ENCODE data around the gene TUFT1. TPM values are rescaled to one million over a fixed set of nuclear protein-coding genes. Genes with fewer than 3 reads are reported as not detected.

Gene TUFT1
- total and polyA plus RNA-seq, 12 donors = 5.5 to 18.5 (median 9.1) TPM

- no peak for TF ChIP-seq POLR2A (IDR thresholded peaks at IDR 0.05)
- TF ChIP-seq CTCF (IDR thresholded peaks at IDR 0.05) = no peak
- no peak overlapping the region for H3K4me3 ChIP-seq
- no peaks in the 10 kb centered on the region for H3K9me3 ChIP-seq (replicated peaks in 1 of 3)
- H3K36me3 ChIP-seq (replicated peaks in 1 of 2) = peaks cover 0 to 8% of the 10 kb centered on the region in 2 donors
- intact Hi-C loops (cut with DNase I) = no loop called here
- H3K27me3 ChIP-seq = no peaks in the 10 kb centered on the region
- WGBS, 4 donors = 81 to 86% (median 83%) methylated on average over 7 to 8 of the region's 8 CpGs
- no peak for DNase-seq
- no peaks in the 10 kb centered on the region for H3K4me1 ChIP-seq (replicated peaks in 1 of 2)
- no peak overlapping the region for H3K27ac ChIP-seq
Observed at GRCh38 chr1:151579436-151580225, 39.5 kb downstream of the TUFT1 start.

DNA sequence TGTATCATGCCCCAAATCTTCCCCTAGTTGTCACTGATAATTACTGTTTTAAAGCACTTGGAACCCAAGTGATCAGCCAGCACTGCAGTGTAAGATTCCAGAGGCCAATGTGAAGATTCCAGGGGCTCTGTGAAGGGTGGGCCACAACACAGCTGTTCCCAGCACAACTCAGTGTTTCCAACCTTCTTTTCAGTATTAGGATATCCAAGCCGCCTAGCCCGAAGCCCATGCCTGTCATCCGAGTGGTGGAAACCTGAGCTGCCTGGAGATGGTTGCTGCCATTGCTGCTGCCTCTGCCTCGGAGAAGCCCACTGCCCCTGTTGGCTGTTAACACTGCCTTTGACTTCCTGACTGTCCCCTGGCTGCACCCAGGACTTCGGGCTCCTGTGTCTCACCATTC, 41.3 kb downstream of the TUFT1 start:
- Histone ChIP-seq H3K36me3 (replicated peaks in 1 of 2) (peaks cover 0 to 8% of the 10 kb centered on the region in 2 donors), H3K27me3 (no peaks in the 10 kb centered on the region), H3K9me3 (replicated peaks in 1 of 3) (no peaks in the 10 kb centered on the region), H3K27ac (no peak overlapping the region), H3K4me3 (no peak overlapping the region), H3K4me1 (replicated peaks in 1 of 2) (no peaks in the 10 kb centered on the region)
- intact Hi-C loops (cut with DNase I) = no loop called here
- 75 to 98% (median 80%) methylated on average over 1 to 5 of the region's 5 CpGs for WGBS, 4 donors
- TF ChIP-seq POLR2A (IDR thresholded peaks at IDR 0.05) (no peak), CTCF (IDR thresholded peaks at IDR 0.05) (no peak)
- no peak for DNase-seq

DNA sequence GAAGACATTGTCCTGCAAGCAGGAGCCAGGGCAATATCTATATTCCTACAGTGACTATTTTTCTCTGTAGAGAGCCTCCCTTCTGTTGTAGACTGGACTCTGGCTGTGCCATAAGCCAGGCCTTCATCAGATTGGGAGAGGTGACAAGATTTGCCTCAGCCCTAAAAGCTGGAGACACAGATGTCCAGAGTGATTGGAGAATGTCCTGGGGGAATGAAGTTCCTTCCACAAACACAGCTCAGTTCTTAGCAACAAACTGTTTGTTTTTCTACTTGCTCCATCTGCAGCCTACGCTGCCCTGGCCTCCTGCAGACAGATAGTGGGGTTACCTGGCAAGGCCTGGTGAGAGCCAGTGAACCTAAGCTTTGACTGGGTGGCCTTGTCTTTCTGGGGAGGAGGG, 41.8 kb downstream of the TUFT1 start:
- Histone ChIP-seq H3K4me1 (replicated peaks in 1 of 2) (no peaks in the 10 kb centered on the region), H3K4me3 (no peak overlapping the region), H3K27me3 (no peaks in the 10 kb centered on the region), H3K36me3 (replicated peaks in 1 of 2) (peaks cover 0 to 8% of the 10 kb centered on the region in 2 donors), H3K9me3 (replicated peaks in 1 of 3) (no peaks in the 10 kb centered on the region), H3K27ac (no peak overlapping the region)
- intact Hi-C loops (cut with DNase I) = no loop called here
- TF ChIP-seq POLR2A (IDR thresholded peaks at IDR 0.05) (no peak), CTCF (IDR thresholded peaks at IDR 0.05) (no peak)
- 81 to 100% (median 87%) methylated on average over 1 of the region's 1 CpG for WGBS, 4 donors
- no peak for DNase-seq

GRCh38 chr1:151583796-151584195, 43.7 kb downstream of the TUFT1 start:
- no peaks in the 10 kb centered on the region for H3K9me3 ChIP-seq (replicated peaks in 1 of 3)
- H3K27ac ChIP-seq = no peak overlapping the region
- H3K4me3 ChIP-seq = no peak overlapping the region
- peaks cover 0 to 7% of the 10 kb centered on the region in 2 donors for H3K36me3 ChIP-seq (replicated peaks in 1 of 2)
- no peaks in the 10 kb centered on the region for H3K27me3 ChIP-seq
- no peaks in the 10 kb centered on the region for H3K4me1 ChIP-seq (replicated peaks in 1 of 2)
- no peak for DNase-seq
- TF ChIP-seq CTCF (IDR thresholded peaks at IDR 0.05) = no peak
- no peak for TF ChIP-seq POLR2A (IDR thresholded peaks at IDR 0.05)
- 69 to 93% (median 79%) methylated on average over 2 of the region's 2 CpGs for WGBS, 4 donors
- intact Hi-C loops (cut with DNase I) = no loop called here
